ENCODE data around the gene NEMP2.
A peak's percentile ranks its signal among the peaks of the same experiment; 100 is the strongest.

Gene NEMP2

GRCh38 chr2:190554357-190555006, 20.0 kb upstream of the NEMP2 start:
- DNase-seq (ENCODE audit: low read depth), result no peak

GRCh38 chr2:190553254-190553653, 18.7 kb upstream of the NEMP2 start:
- DNase-seq (ENCODE audit: low read depth), result no peak

DNA sequence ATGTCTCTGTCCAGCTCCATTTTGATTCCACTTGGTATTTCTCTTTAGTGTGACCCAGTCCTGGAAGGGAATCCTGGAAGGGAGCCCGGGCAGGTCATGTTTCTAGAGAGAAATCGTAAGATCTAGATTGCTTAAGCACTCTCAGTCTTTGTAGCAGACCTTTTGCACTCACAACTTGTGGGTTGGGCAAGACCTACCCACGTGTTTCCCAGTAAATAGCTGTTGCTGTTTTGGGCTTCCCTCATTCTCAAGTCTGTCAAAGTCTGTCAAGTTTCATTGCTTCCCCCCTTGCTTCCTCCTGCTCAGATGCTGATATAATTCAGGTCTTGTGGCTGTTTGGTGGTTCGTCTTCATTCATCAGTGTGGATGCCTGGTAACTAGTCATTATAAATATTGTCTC, 17.4 kb upstream of the NEMP2 start:
- DNase-seq (ENCODE audit: low read depth), result peak; percentile 72

DNA sequence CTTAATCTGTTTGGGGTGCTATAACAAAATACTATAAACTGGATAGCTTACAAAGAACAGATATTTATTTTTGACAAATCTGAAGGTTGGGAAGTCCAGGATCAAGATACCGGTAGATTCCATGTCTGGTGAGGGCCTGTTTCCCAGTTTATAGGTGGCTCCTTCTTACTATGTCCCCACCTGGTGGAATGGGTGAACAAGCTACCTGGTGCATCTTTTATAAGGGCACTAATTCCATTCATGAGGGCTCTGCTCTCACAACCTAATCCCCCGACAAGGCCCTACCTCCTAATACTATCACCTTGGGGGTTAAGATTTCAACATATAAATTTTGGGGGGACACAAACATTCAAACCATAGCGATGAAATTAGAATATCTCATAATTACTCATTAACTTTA, 15.6 kb upstream of the NEMP2 start:
- no peak for DNase-seq (ENCODE audit: low read depth)

GRCh38 chr2:190547886-190548285, 13.4 kb upstream of the NEMP2 start:
- peak; percentile 23 for DNase-seq (ENCODE audit: low read depth)

DNA sequence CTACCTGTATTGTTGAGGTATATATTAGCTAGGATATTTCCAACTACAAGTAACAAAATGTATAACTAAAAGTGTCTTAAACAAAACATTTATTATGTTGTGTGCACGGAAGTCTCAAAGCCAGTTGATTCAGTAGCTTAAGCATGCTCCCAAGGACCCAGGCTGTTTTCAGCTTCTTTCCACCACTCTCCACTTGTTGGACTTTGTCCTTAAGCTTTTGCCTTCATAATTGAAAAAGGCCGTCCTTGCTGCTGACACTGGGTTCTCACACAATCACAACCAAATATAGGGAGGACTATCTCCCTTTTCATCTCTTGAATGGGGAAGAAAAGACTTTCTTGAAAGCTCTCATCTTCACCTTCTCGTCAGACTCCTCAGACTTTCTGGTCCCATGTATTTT, 12.2 kb upstream of the NEMP2 start:
- DNase-seq (ENCODE audit: low read depth), result no peak

- DNase-seq (ENCODE audit: low read depth), result peak; percentile 60
These were observed 11.2 kb upstream of the NEMP2 start for GRCh38 chr2:190545555-190546385.

DNA sequence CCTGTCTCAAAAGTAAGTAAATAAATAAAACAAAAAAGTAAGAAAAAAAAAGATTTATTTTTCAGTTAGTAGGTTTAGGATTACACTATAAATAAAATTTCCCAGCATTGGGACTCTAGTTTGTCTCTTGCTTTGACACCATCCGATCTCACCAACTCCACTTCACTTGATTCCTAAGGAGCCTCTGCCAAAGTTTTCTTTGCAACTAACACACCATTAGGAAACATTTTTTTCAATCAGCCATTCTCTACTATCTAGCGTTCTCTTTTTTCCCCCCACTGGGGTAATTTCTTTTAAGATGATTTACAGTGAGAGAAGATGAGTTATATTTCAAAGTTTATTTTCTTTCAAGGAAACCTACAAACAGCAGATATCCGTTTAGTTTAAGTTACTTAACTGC, 10.6 kb upstream of the NEMP2 start:
- DNase-seq (ENCODE audit: low read depth), result no peak

DNA sequence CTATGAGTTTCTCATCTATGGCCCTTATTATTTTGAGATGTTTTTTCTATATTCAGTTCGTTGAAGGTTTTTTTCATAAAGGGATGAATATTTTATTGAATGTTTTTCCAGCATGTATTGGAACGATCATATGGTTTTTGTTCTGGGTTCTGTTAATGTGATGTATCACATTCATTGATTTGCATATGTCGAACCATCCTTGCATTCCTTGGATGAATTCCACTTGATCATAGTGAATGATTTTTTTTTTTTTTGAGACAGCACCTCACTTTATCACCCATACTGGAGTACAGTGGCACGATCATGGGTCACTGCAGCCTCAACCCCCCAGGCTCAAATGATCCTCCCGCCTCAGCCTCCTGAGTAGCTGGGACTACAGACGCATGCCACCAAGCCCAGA, 5.5 kb upstream of the NEMP2 start:
- peak; percentile 20 for DNase-seq (ENCODE audit: low read depth)

DNA sequence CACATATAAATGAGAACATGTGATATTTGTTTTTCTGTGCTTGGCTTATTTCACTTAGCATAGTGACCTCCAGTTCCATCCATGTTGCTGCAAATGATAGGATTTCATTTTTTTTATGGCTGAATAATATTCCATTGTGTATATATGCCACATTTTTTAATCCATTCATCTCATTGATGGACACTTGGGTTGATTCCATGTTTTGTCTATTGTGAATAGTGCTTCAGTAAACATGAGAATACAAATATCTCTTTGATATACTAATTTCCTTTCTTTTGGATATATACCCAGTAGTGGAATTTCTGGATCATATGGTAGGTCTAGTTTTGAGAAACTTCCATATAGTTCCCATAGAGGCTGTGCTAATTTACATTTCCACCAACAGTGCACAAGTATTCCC, 3.7 kb upstream of the NEMP2 start:
- no peak for DNase-seq (ENCODE audit: low read depth)

- DNase-seq (ENCODE audit: low read depth), result peak; percentile 37
These were observed 3.2 kb upstream of the NEMP2 start for GRCh38 chr2:190537765-190538164.

DNA sequence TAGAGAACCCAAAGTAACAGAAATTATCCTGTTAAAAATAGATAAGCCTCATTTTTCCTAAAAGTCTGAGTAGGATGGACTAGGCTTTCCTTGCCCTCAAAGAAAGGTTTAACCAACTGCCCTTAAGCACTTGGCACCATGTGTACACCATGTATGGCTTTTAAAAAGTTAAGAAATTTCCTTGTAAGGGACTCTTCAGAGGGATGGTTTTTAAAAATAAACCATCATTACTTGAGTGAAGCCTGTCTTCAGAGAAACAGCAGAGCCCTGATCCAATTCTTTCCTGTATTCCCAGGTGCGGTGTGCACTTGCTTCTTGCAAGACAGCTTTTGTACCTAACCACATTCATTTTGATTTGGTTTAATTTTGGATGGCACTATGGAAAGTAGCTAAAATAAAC, 1.1 kb upstream of the NEMP2 start:
- no peak for DNase-seq (ENCODE audit: low read depth)

DNA sequence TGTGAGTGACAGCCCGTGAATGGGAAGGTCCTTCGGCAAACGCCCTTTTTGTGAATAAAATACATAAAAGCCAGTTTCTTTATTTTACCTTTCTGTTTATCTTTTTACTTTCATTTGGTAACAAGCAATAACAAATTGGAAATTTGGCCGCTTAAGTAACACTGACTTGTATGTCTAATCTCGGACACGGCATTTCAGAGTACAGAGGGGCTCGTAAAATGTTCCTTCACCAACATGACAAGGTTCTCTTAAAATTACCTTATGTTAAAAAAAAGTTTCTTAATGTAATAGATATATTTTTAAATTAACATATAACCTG, 558 bp upstream of the NEMP2 start:
- DNase-seq (ENCODE audit: low read depth), result no peak

- DNase-seq (ENCODE audit: low read depth), result peak; percentile 82
These were observed 583 bp downstream of the NEMP2 start for GRCh38 chr2:190533968-190534309.

GRCh38 chr2:190533175-190533967, 1.2 kb downstream of the NEMP2 start:
- DNase-seq (ENCODE audit: low read depth), result peak; percentile 57

DNA sequence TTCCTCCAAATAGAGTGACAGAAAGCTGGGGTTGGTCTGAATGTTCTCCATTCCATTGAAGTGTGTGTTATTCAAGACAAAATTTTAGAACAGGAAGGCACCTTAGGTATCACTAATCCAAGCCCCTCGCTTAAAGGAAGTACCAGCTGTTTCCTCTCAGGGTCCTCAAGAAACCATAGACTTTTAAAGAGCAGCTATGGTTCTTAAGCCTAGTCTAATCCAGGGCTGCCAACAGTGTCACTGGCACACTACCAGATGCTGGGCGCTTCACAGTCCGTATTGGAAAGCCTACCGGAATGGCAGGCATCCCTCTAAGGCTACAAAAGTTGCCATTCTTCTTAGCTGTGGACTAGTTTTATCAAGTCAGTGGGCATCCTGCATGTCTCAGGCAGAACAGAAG, 1.9 kb downstream of the NEMP2 start:
- DNase-seq (ENCODE audit: low read depth), result no peak

DNA sequence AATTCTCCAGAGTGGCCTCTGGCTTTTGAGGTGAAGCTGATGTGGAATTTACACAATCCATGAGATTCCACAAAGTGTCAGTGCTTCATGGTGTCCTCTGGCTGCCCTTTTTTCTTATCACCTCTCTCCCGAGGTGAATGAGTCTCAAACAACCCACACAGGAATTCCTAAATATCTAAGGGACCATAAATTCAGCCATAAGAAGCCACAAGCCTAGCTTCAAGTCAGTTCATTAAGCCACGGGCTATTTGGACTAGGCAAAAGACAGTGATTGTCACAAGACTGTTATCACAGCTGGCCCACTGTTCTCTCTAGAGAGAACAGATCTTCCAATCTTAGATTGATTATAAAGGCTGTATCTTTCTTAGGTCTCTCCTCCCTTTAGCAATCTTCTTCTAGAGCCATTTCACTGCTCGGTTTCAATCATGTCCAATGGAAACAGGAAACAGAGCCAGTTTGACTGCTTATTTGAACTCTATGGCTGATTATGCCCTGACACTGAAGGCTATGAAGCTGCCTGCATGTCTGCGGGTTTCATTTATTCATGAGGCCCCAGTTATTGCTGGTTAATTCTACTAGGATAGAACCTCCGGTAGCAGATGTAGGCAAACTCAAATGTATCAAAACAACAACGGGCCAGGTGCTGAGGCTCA, 4.1 kb downstream of the NEMP2 start:
- peak; percentile 91 for DNase-seq (ENCODE audit: low read depth)

DNA sequence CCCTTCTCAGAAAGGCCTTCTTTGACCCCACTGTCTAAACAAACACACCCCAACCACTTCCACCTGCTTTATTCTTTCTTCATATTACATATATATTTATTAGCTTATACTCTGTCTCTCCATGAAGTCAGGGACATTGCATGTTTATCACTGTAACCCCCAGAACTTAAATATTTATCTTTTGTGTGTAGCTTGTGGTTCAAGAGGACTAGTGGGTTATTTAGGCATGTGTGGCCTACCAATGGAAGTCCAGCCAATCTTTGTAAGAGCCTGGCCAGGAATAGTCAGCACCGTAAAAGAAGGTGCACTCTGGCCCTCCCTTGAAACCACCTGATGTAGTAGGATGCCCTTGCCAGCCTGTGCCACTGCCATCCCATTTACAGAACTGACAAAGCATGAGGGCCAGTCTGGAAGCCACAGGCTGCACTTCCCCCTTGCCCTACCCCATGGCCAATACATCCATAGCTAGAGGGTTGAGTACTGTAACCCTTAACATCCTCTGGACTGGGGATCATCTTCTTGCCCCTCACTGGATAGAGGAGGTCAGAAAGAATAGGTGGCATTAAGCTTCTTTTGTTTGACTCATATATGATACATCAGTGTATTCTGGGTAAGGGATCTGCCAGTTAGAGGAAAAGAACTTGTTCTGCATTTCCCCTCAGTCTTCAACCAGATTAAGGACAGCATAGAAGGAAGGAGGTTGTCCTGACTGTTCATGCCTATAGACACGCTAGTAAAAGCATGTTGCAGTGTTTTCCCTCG, 4.9 kb downstream of the NEMP2 start:
- DNase-seq (ENCODE audit: low read depth), result no peak

- peak; percentile 98 for DNase-seq (ENCODE audit: low read depth)
These were observed 6.0 kb downstream of the NEMP2 start for GRCh38 chr2:190528521-190529001.

DNA sequence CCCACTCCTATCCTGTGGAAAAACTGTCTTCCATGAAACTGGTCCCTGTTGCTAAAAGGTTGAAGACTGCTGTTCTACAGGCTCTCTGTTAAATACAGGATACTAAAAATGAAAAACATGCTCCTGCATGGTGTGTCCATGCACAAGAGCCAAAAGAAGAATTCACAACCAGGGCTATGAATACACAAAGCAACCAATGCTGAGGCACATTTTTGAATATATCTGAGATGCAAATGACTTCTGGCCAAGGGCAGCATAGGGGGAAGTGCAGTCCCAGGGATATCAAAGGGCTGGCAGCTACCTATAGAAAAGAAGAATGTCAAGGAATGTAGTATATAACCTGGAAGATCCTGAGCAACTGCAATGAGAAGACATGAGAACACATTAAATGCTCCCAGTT, 6.6 kb downstream of the NEMP2 start:
- DNase-seq (ENCODE audit: low read depth), result no peak

- no peak for DNase-seq (ENCODE audit: low read depth)
These were observed 7.3 kb downstream of the NEMP2 start for GRCh38 chr2:190527214-190527613.

All from amniotic epithelial cell (primary cell).